Mesenchymal stem cell (in vitro differentiated cells and primary cell): ENCODE results near the gene ARHGEF4.

Experiments used
- DNase-seq: peaks from one replicate; pipeline ENCODE4 v3.0.0-alpha.2; 2013
- H2AFZ ChIP-seq: one replicate; pipeline ENCODE4 v1.6.1; 2013; ENCODE audit warnings: low read depth, mild to moderate bottlenecking, control low read depth, inconsistent platforms, low read length, moderate library complexity
- H2AK5ac ChIP-seq: 2 replicates; pipeline ENCODE4 v1.6.1; 2013; ENCODE audit warnings: low read length, moderate library complexity, mild to moderate bottlenecking, inconsistent platforms; ENCODE audit not compliant: severe bottlenecking
- H2BK120ac ChIP-seq: one replicate; pipeline ENCODE4 v1.6.1; 2013; ENCODE audit warnings: low read depth, mild to moderate bottlenecking, inconsistent platforms, low read length, moderate library complexity
- H2BK12ac ChIP-seq, 2 experiments: one replicate each; pipeline ENCODE4 v1.6.1; 2013; ENCODE audit warnings: inconsistent platforms in 2 of 2, low read length in 2 of 2, mild to moderate bottlenecking in 2 of 2, moderate library complexity in 2 of 2, control low read depth in 1 of 2
- H2BK15ac ChIP-seq: one replicate; pipeline ENCODE4 v1.6.1; 2013; ENCODE audit warnings: mild to moderate bottlenecking, low read depth, inconsistent platforms; ENCODE audit not compliant: poor library complexity, severe bottlenecking
- H2BK5ac ChIP-seq: 2 replicates; pipeline ENCODE4 v1.6.1; 2013; ENCODE audit warnings: low read depth, mild to moderate bottlenecking, low read length, control low read depth, inconsistent platforms; ENCODE audit not compliant: poor library complexity, severe bottlenecking
- H3K14ac ChIP-seq, 2 experiments: one replicate each; pipeline ENCODE4 v1.6.1; 2013; ENCODE audit warnings: inconsistent platforms in 2 of 2, low read length in 2 of 2, control low read depth in 1 of 2, mild to moderate bottlenecking in 1 of 2, moderate library complexity in 1 of 2
- H3K18ac ChIP-seq, 2 experiments: one replicate each; pipeline ENCODE4 v1.6.1; 2013; ENCODE audit warnings: inconsistent platforms in 2 of 2, low read length in 2 of 2, control low read depth in 1 of 2, low read depth in 1 of 2, mild to moderate bottlenecking in 1 of 2
- H3K23ac ChIP-seq, 2 experiments: one replicate each; pipeline ENCODE4 v1.6.1; 2013; ENCODE audit warnings: inconsistent platforms in 2 of 2, low read length in 2 of 2, mild to moderate bottlenecking in 2 of 2, moderate library complexity in 2 of 2, control low read depth in 1 of 2
- H3K27ac ChIP-seq: 2 replicates; pipeline ENCODE4 v1.5.1; 2013; ENCODE audit warnings: mild to moderate bottlenecking, moderate library complexity, low read length, control low read depth, inconsistent platforms; ENCODE audit not compliant: poor library complexity, severe bottlenecking
- H3K27me3 ChIP-seq, 2 experiments: 2 replicates each; pipeline versions ENCODE4 v1.6.1 to v1.7.0; 2013; ENCODE audit warnings: low read length in 2 of 2, mild to moderate bottlenecking in 2 of 2, moderate library complexity in 2 of 2, control low read depth in 1 of 2, inconsistent platforms in 1 of 2; ENCODE audit not compliant: control insufficient read depth in 1 of 2, insufficient read depth in 1 of 2
- H3K36me3 ChIP-seq, 2 experiments: 2 replicates each; pipeline versions ENCODE4 v1.6.1 to v1.7.0; 2013; ENCODE audit warnings: low read length in 2 of 2, control low read depth in 1 of 2, inconsistent platforms in 1 of 2, low read depth in 1 of 2, mild to moderate bottlenecking in 1 of 2; ENCODE audit not compliant: insufficient read depth in 2 of 2, control insufficient read depth in 1 of 2
- H3K4ac ChIP-seq, 2 experiments: one replicate each; pipeline ENCODE4 v1.6.1; 2013; ENCODE audit warnings: inconsistent platforms in 2 of 2, low read length in 2 of 2, mild to moderate bottlenecking in 2 of 2, moderate library complexity in 2 of 2, control low read depth in 1 of 2, low read depth in 1 of 2
- H3K4me1 ChIP-seq: 2 replicates; pipeline ENCODE4 v1.6.1; 2013; ENCODE audit warnings: low read depth, low read length, control low read depth; ENCODE audit not compliant: control insufficient read depth, insufficient read depth
- H3K4me2 ChIP-seq: 2 replicates; pipeline ENCODE4 v1.6.1; 2013; ENCODE audit warnings: low read length, mild to moderate bottlenecking, inconsistent platforms; ENCODE audit not compliant: poor library complexity, severe bottlenecking
- H3K4me3 ChIP-seq, 2 experiments: 2 replicates each; pipeline versions ENCODE4 v1.5.1 to v1.7.0; 2013; ENCODE audit warnings: low read length in 2 of 2, mild to moderate bottlenecking in 2 of 2, control low read depth in 1 of 2, low read depth in 1 of 2; ENCODE audit not compliant: insufficient read depth in 1 of 2
- H3K79me1 ChIP-seq: replicated peaks from 2 replicates; pipeline ENCODE4 v1.6.1; 2013; ENCODE audit warnings: mild to moderate bottlenecking, control low read depth, low read length, inconsistent platforms; ENCODE audit not compliant: poor library complexity, severe bottlenecking
- H3K9ac ChIP-seq: 2 replicates; pipeline ENCODE4 v1.7.0; 2013; ENCODE audit warnings: mild to moderate bottlenecking, low read length, moderate library complexity
- H3K9me3 ChIP-seq: 2 replicates; pipeline ENCODE4 v1.7.0; 2013; ENCODE audit warnings: mild to moderate bottlenecking, low read length; ENCODE audit not compliant: control insufficient read depth
- H4K8ac ChIP-seq: one replicate; pipeline ENCODE4 v1.6.1; 2013; ENCODE audit warnings: inconsistent platforms, mild to moderate bottlenecking, low read length, moderate library complexity
- H4K91ac ChIP-seq: one replicate; pipeline ENCODE4 v1.6.1; 2013; ENCODE audit warnings: mild to moderate bottlenecking, low read length, inconsistent platforms
- WGBS: methylation state at CpG from one replicate; pipeline ENCODE4 v1.1.7; 2013; ENCODE audit warnings: mixed read lengths; 5-methylcytosine and 5-hydroxymethylcytosine counted together

ARHGEF4 gene

GRCh38 chr2:130947967-130948366 lies 111.3 kb downstream of the ARHGEF4 start:
- Histone ChIP-seq H3K9me3 (peaks cover 44% of the 10 kb centered on the region), H3K9ac (no peak overlapping the region), H2BK12ac (no peak overlapping the region), H3K18ac (no peak overlapping the region), H3K4me3 (no peak overlapping the region), H2BK120ac (no peak overlapping the region), H3K27me3 (no peaks in the 10 kb centered on the region), H2BK5ac (no peak overlapping the region), H3K14ac (no peak overlapping the region), H2AFZ (no peak overlapping the region), H3K79me1 (no peaks in the 10 kb centered on the region), H2BK15ac (no peak overlapping the region), H3K4me1 (no peaks in the 10 kb centered on the region), H4K91ac (no peak overlapping the region), H3K4me2 (no peak overlapping the region), H3K23ac (no peak overlapping the region), H2AK5ac (no peak overlapping the region), H3K36me3 (no peaks in the 10 kb centered on the region), H3K4ac (no peak overlapping the region), H3K27ac (no peak overlapping the region), H4K8ac (no peak overlapping the region)
- 73% methylated on average over 6 of the region's 6 CpGs for WGBS
- DNase-seq: no peak

GRCh38 chr2:130949954-130950353 lies 113.2 kb downstream of the ARHGEF4 start:
- no peak overlapping the region for H3K18ac ChIP-seq
- H2AFZ ChIP-seq: no peak overlapping the region
- no peaks in the 10 kb centered on the region for H3K4me1 ChIP-seq
- no peak overlapping the region for H3K4me2 ChIP-seq
- no peak overlapping the region for H2BK120ac ChIP-seq
- 66% methylated on average over 3 of the region's 6 CpGs for whole genome bisulfite sequencing
- no peaks in the 10 kb centered on the region for H3K27me3 ChIP-seq
- H3K79me1 ChIP-seq: no peaks in the 10 kb centered on the region
- no peak overlapping the region for H3K4ac ChIP-seq
- no peak overlapping the region for H2AK5ac ChIP-seq
- no peak overlapping the region for H2BK12ac ChIP-seq
- peaks cover 27% of the 10 kb centered on the region for H3K9me3 ChIP-seq
- H3K4me3 ChIP-seq: no peak overlapping the region
- no peak overlapping the region for H2BK15ac ChIP-seq
- H3K27ac ChIP-seq: no peak overlapping the region
- H3K23ac ChIP-seq: no peak overlapping the region
- no peak overlapping the region for H2BK5ac ChIP-seq
- no peaks in the 10 kb centered on the region for H3K36me3 ChIP-seq
- H3K14ac ChIP-seq: no peak overlapping the region
- DNase-seq: no peak
- no peak overlapping the region for H3K9ac ChIP-seq
- no peak overlapping the region for H4K8ac ChIP-seq
- H4K91ac ChIP-seq: no peak overlapping the region

- Histone ChIP-seq H3K18ac (no peak overlapping the region), H3K79me1 (no peaks in the 10 kb centered on the region), H4K8ac (no peak overlapping the region), H3K36me3 (no peaks in the 10 kb centered on the region), H2AK5ac (no peak overlapping the region), H4K91ac (no peak overlapping the region), H3K27me3 (no peaks in the 10 kb centered on the region), H3K4me1 (no peaks in the 10 kb centered on the region), H3K23ac (no peak overlapping the region), H3K14ac (no peak overlapping the region), H2BK15ac (no peak overlapping the region), H3K27ac (no peak overlapping the region), H3K9me3 (peaks cover 26% of the 10 kb centered on the region), H2BK12ac (no peak overlapping the region), H2AFZ (no peak overlapping the region), H2BK120ac (no peak overlapping the region), H3K4me3 (no peak overlapping the region), H3K4ac (no peak overlapping the region), H3K9ac (no peak overlapping the region), H2BK5ac (no peak overlapping the region), H3K4me2 (no peak overlapping the region)
- DNase-seq: no peak
These were observed 114.3 kb downstream of the ARHGEF4 start for GRCh38 chr2:130951018-130951417.

- Histone ChIP-seq H2BK12ac (no peak overlapping the region), H3K4me2 (no peak overlapping the region), H2AFZ (no peak overlapping the region), H3K4ac (no peak overlapping the region), H3K9me3 (peaks cover 25% of the 10 kb centered on the region), H3K79me1 (no peaks in the 10 kb centered on the region), H3K4me1 (no peaks in the 10 kb centered on the region), H3K9ac (no peak overlapping the region), H3K27ac (no peak overlapping the region), H2BK120ac (no peak overlapping the region), H4K91ac (no peak overlapping the region), H2BK5ac (no peak overlapping the region), H3K27me3 (no peaks in the 10 kb centered on the region), H2AK5ac (no peak overlapping the region), H3K36me3 (no peaks in the 10 kb centered on the region), H3K18ac (no peak overlapping the region), H3K14ac (no peak overlapping the region), H2BK15ac (no peak overlapping the region), H4K8ac (no peak overlapping the region), H3K4me3 (no peak overlapping the region), H3K23ac (no peak overlapping the region)
- no peak for DNase-seq
- no CpG with 5 or more reads among the region's 1 CpG for WGBS
These were observed 118.2 kb downstream of the ARHGEF4 start for GRCh38 chr2:130954873-130955272.
